Activated CD4-positive, alpha-beta T cell treated with anti-CD3 and anti-CD28 coated beads, Interleukin-2, amount 50 U/mL, for 4 hours (primary cell): Measurements from ENCODE around the gene KAT2B.
"Not testable (repeated sequence)": the region's sequence is repeated elsewhere in the genome, so short reads cannot be mapped to it uniquely, and the experiment has no call there.

Source experiments
- DNase-seq, 2 experiments: peaks; one replicate each; pipeline ENCODE4 v3.0.0-alpha.2; 2020

KAT2B gene

DNA sequence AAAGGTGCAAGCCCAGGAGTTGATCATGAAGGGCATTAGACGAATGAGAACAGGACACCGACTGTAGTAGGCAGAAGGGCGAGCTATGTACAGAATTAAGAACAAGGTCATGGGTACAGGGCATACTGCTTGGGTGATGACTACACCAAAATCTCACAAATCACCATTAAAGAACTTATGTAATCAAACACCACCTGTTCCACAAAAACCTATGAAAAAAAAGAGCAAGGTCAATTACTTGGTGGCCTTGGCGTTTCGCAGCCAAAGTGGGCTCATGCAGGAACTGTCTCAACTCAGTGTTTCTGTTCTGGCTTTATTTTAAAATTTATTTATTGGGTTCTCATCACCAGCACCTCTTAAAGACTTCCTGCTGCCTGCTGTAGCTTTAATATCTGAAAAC lies 2.1 kb downstream of the KAT2B start:
- no peak for DNase-seq

- peak; percentile 27 to 36 for DNase-seq
These were observed 3.1 kb downstream of the KAT2B start for GRCh38 chr3:20043396-20043795.

DNA sequence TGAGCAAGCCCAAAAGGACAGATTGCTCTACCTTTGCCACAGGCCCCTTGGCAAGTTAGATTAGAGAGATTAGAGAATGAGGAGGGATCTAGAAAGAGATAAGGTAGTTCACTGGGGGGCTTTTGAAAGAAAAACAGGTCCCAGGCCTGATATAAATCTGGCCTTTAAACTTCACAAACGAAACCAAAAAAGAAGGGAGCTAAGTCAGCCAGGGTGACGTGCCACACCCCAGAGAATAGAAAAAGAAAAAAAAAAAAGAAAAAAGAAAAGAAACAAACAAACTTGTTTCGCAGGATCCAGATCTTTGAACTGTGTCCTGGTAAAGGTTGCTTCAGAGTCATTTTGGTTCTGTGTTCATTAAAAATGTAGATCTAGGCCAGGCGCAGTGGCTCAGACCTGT lies 3.6 kb downstream of the KAT2B start:
- DNase-seq, result no peak

DNA sequence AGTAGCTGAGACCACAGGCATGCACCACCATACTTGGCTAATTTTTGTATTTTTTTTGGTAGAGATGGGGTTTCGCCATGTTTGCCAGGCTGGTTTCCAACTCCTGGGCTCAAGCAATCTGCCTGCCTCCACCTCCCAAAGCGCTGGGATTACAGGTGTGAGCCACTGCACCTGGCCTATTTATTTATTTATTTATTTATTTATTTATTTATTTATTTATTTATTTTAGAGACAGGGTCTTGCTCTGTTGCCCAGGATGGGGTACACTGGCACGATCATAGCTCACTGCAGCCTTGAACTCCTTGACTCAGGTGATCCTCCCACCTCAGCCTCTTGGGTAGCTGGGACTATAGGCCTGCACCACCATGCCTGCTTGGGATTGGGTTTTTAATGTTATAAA lies 4.9 kb downstream of the KAT2B start:
- DNase-seq, result not testable (repeated sequence)

GRCh38 chr3:20046556-20046955 lies 6.3 kb downstream of the KAT2B start:
- no peak for DNase-seq

DNA sequence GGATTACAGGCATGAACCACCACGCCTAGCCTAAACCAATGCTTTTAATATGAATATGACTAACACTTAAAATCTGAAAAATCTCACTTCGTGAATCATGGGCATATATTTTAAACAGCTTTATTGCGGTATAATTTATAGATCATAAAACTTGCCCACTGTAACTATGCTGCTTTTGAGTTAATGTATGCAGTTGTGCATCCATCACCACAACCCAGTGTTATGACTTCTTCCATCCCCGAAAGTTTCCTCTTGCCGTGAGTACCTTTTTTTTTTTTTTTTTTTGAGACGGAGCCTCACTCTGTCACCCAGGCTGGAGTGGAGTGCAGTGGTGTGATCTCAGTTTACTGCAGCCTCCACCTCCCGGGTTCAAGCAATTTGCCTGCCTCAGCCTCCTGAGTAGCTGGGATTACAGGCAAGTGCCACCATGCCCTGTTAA lies 7.1 kb downstream of the KAT2B start:
- no peak for DNase-seq

- DNase-seq, result no peak
These were observed 8.0 kb downstream of the KAT2B start for GRCh38 chr3:20047976-20048883.

DNA sequence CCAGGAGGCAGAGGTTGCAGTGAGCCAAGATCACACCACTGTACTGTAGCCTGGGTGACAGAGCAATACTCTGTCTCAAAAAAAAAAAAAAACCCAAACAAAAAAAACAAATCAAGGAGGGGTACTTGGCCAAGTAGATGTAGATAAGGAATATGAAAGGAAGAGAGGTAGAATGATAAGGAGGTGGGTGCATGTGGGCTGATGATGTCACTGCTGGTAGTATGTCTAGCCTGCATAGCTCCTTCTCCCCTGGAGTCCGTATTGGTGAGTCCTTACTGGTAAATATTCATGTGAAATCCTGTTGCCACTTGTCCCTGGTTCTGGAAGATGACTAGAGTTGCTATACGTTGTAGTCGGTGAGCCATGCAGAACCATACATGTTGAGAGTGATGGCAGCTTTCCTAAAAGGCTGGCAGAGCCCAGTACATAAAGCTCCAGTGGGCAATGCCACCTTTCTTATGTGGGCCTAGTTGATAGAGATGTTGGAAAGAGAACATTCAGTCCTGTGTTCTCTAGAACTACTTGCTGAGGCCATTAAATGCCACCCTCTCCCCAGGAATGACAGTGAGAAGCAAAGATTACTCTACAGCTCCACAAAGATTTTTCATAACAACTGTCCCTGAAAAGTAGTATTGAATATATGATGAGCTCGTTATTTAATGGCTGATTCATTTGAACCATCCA lies 11.0 kb downstream of the KAT2B start:
- DNase-seq, result no peak

DNA sequence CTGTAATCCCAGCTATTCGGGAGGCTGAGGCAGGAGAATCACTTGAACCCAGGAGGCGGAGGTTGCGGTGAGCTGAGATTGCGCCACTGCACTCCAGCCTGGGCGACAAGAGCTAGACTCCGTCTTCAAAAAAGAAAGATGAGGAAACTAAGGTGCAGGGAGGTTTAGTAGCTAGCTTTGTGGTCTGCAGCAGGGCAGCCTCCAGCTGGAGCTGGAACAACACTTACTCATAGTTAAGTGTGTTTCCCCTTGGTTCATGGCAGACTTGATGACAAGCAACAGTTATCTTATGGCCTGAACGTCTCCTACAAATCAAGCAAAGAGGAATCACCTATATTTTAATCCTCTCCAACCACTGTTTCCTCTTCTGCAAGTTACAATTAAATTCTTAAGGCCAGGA lies 12.6 kb downstream of the KAT2B start:
- DNase-seq, result no peak

GRCh38 chr3:20054549-20054987 lies 14.3 kb downstream of the KAT2B start:
- DNase-seq, result peak; percentile 57 to 62

GRCh38 chr3:20055020-20055775 lies 15.0 kb downstream of the KAT2B start:
- no peak for DNase-seq

DNA sequence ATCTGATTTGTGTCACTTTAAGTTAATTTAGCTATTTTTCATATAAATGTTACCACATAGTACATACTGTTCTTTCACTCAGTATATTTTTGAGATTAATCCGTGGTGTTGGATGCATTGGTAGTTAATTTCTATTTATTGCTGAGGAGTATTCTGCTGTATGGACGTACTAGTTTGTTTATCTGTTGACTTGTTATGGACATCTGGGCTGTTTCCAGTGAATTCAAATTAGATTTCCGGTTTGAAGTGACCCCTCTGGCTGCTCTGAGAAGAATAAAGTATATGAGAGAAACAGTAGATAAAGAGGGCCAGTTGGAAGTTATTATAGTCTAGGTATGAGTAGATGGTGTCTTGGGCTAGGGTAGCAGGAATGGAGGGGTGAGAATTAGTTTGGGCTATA lies 15.6 kb downstream of the KAT2B start:
- no peak for DNase-seq

DNA sequence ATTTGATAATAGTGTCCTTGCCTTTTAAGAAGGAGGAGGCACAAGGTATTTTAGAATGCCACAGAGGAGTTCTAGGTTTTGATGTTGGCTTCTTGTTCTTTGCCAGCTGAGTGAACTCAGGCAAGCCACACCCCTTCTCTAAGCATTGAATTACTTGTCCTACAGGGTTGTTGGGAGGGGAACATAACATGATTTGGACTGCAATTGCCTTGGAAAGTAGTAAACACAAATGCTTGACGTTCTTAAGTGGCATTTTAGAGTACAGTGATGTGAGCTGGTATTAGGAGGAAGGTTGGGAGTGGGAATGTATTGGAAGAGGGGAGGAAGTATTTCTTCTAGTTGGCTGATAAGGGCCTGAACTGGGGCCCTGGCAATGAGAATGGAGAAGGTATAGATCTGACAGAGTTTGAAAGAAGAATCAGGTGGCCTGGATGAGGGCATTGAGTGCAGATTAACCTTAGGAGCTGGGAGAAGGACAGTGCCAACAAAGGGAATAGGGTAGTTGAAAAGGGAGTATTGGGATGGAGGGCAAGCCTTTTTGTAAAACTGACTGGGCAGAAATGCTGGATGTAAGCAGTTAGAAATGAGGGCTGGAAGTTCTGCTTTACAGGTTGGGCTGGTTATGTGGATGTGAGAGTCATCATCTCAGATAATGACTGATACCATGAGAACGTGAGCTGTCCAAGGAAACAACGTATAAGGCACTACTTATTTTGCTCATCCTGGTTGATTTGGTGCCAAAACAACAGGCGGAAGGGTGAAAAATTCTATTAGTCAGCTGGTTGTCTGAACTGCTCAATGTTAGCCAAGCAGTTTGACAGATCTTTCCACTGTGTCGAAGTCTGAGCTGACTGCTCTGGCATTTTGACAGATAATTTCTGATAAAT lies 16.7 kb downstream of the KAT2B start:
- no peak for DNase-seq

- no peak for DNase-seq
These were observed 17.4 kb downstream of the KAT2B start for GRCh38 chr3:20057612-20058180.

- no peak for DNase-seq
These were observed 19.7 kb downstream of the KAT2B start for GRCh38 chr3:20059929-20060328.

GRCh38 chr3:20060974-20061685 lies 20.9 kb downstream of the KAT2B start:
- DNase-seq, result no peak

DNA sequence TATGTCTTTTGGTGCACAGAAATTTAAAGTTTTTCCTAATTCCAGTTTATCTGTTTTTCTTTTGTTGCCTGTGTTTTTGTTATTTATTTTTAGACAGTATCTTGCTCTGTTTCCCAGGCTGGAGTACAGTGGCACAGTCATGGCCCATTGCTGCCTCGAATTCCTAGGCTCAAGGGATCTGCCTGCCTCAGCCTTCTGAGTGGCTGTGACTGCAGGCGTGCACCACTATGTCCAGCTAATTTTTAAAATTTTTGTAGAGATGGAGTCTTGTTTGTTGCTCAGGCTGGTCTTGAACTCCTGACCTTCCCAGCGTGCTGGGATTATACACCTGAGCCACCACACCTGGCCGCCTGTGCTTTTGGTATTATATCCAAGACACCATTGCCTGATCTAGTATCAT lies 22.8 kb downstream of the KAT2B start:
- no peak for DNase-seq

DNA sequence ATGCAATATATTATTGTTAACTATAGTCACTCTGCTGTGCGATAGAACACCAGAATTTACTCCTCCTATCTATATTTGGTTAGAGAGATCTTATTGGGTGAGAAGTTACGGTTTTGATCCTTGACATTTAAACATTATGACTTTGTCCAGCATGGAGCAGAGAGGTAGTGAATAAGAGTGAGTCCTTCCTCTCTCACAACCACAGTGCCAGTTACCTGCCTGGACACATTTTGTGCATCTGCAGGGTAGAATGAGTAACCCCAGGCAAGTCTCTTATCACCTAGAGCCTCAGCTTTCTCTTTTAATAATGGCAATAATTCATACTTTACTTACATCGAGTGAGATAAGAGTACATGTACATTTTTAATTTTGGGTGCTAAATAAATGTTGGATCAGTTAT lies 24.1 kb downstream of the KAT2B start:
- DNase-seq, result no peak

DNA sequence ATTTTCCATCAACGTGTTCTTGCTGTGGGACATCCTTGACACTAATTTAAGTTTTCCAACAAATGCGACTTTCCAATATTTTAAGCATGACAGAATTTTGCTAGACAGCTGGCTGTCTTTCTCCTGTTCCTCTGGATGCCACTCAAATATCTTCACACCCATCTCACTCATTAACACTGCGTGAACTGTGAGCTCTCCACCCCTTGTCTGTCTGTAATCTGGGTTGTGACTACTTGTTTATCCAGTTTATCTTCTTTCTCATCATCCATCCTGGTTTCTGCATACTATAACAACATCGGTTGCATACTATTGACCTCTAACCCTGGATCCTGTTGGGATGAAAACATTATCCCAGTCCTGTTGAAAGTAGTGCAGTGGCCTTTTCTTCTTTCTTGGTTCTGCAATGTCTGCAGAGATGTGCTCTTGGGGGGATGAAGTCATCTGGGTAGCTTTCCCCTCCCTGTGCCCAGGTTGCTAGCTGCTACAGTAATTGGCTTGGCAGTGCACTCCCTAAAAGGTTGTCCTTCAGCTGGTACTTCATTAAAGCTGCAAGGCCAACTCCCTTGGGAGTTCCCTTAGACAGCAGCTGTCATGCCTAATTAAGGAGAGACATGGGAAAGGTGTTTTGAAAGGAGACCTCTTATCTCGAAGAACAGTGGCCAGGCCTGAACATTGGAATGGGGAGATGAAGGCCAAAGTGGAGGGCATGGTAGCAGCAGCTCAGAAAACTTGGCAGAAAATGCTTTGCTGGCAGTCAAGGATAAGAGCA lies 24.7 kb downstream of the KAT2B start:
- DNase-seq, result no peak

GRCh38 chr3:20066079-20066478 lies 25.8 kb downstream of the KAT2B start:
- no peak for DNase-seq
